HEK293 (cell line): ENCODE results near the gene MAPK14.
"Not testable (repeated sequence)": the region's sequence is repeated elsewhere in the genome, so short reads cannot be mapped to it uniquely, and the experiment has no call there.

Source experiments
- MYNN ChIP-seq: fragments of 450-650 bp; formaldehyde crosslinking; IDR thresholded peaks from 2 replicates; pipeline ENCODE4 v1.5.1; 2016; ENCODE audit warnings: missing biosample characterization, missing genetic modification characterization, borderline replicate concordance
- ZNF239 ChIP-seq: fragments of 450-650 bp; formaldehyde crosslinking; IDR thresholded peaks from 2 replicates; pipeline ENCODE4 v1.5.1; 2016; ENCODE audit warnings: missing biosample characterization, missing genetic modification characterization
- ZNF341 ChIP-seq: fragments of 450-650 bp; formaldehyde crosslinking; IDR thresholded peaks from 2 replicates; pipeline ENCODE4; 2016; ENCODE audit warnings: low read depth, missing biosample characterization, missing genetic modification characterization
- ZNF530 ChIP-seq: fragments of 450-650 bp; formaldehyde crosslinking; IDR thresholded peaks from 2 replicates; pipeline ENCODE4 v1.5.1; 2016; ENCODE audit warnings: low read depth, missing biosample characterization, missing genetic modification characterization
- ZNF548 ChIP-seq: fragments of 450-650 bp; formaldehyde crosslinking; IDR thresholded peaks from 2 replicates; pipeline ENCODE4 v1.5.1; 2016; ENCODE audit warnings: missing biosample characterization, missing genetic modification characterization
- ZNF629 ChIP-seq: fragments of 450-650 bp; formaldehyde crosslinking; IDR thresholded peaks from 2 replicates; pipeline ENCODE4 v1.5.1; 2017; ENCODE audit warnings: missing biosample characterization, missing genetic modification characterization
- ZNF837 ChIP-seq: fragments of 450-650 bp; formaldehyde crosslinking; IDR thresholded peaks from 2 replicates; pipeline ENCODE4 v1.5.1; 2016; ENCODE audit warnings: missing biosample characterization, missing genetic modification characterization
- ZSCAN23 ChIP-seq: fragments of 450-650 bp; formaldehyde crosslinking; IDR thresholded peaks from 2 replicates; pipeline ENCODE4 v1.5.1; 2016; ENCODE audit warnings: missing biosample characterization, missing genetic modification characterization
- TF ChIP-seq, protein P1 (sequence below): fragments of 450-650 bp; formaldehyde crosslinking; IDR thresholded peaks from 2 replicates; pipeline ENCODE4 v1.5.1; 2016; ENCODE audit warnings: missing biosample characterization, missing genetic modification characterization
- TF ChIP-seq, protein P2 (sequence below): fragments of 450-650 bp; formaldehyde crosslinking; IDR thresholded peaks from 2 replicates; pipeline ENCODE4 v1.5.1; 2016; ENCODE audit warnings: missing biosample characterization, missing genetic modification characterization

DNA sequence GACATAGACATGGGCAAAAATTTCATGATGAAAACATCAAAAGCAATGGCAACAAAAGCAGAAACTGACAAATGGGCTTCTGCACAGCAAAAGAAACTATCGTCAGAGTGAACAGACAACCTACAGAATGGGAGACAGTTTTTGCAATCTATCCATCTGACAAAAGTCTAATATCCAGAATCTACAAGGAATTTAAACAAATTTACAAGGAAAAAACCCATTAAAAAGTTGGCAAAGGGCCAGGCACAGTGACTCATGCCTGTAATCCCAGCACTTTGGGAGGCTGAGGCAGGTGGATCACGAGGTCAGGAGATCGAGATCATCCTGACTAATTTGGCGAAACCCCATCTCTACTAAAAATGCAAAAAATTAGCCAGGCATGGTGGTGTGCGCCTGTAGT, 60.6 kb downstream of the MAPK14 start:
- TF ChIP-seq, protein P1, sequence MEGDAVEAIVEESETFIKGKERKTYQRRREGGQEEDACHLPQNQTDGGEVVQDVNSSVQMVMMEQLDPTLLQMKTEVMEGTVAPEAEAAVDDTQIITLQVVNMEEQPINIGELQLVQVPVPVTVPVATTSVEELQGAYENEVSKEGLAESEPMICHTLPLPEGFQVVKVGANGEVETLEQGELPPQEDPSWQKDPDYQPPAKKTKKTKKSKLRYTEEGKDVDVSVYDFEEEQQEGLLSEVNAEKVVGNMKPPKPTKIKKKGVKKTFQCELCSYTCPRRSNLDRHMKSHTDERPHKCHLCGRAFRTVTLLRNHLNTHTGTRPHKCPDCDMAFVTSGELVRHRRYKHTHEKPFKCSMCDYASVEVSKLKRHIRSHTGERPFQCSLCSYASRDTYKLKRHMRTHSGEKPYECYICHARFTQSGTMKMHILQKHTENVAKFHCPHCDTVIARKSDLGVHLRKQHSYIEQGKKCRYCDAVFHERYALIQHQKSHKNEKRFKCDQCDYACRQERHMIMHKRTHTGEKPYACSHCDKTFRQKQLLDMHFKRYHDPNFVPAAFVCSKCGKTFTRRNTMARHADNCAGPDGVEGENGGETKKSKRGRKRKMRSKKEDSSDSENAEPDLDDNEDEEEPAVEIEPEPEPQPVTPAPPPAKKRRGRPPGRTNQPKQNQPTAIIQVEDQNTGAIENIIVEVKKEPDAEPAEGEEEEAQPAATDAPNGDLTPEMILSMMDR (tag by site-specific recombination) = not testable (repeated sequence)
- not testable (repeated sequence) for TF ChIP-seq ZNF341 (tag by site-specific recombination); MYNN (tag by site-specific recombination); ZSCAN23 (tag by site-specific recombination); ZNF837 (tag by site-specific recombination); ZNF239 (tag by site-specific recombination); ZNF548 (tag by site-specific recombination); ZNF530
- TF ChIP-seq, protein P2, sequence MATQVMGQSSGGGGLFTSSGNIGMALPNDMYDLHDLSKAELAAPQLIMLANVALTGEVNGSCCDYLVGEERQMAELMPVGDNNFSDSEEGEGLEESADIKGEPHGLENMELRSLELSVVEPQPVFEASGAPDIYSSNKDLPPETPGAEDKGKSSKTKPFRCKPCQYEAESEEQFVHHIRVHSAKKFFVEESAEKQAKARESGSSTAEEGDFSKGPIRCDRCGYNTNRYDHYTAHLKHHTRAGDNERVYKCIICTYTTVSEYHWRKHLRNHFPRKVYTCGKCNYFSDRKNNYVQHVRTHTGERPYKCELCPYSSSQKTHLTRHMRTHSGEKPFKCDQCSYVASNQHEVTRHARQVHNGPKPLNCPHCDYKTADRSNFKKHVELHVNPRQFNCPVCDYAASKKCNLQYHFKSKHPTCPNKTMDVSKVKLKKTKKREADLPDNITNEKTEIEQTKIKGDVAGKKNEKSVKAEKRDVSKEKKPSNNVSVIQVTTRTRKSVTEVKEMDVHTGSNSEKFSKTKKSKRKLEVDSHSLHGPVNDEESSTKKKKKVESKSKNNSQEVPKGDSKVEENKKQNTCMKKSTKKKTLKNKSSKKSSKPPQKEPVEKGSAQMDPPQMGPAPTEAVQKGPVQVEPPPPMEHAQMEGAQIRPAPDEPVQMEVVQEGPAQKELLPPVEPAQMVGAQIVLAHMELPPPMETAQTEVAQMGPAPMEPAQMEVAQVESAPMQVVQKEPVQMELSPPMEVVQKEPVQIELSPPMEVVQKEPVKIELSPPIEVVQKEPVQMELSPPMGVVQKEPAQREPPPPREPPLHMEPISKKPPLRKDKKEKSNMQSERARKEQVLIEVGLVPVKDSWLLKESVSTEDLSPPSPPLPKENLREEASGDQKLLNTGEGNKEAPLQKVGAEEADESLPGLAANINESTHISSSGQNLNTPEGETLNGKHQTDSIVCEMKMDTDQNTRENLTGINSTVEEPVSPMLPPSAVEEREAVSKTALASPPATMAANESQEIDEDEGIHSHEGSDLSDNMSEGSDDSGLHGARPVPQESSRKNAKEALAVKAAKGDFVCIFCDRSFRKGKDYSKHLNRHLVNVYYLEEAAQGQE (tag by site-specific recombination) = not testable (repeated sequence)
- 0 out of 2 replicates have a peak, but pooled peaks have one; percentile 32 for TF ChIP-seq ZNF629 (tag by site-specific recombination)
